HG03025 (cell line): ENCODE measurements around the gene TM4SF20.
"Not testable (repeated sequence)": the region's sequence is repeated elsewhere in the genome, so short reads cannot be mapped to it uniquely, and the experiment has no call there.

ENCODE experiments used
- ATAC-seq: cut with Tn5 transposase; IDR thresholded peaks from one replicate; pipeline ENCODE4 v1.9.1; 2021; ENCODE audit warnings: mild to moderate bottlenecking, moderate library complexity; ENCODE audit not compliant: unreplicated experiment, low FRiP score

The TM4SF20 gene

DNA sequence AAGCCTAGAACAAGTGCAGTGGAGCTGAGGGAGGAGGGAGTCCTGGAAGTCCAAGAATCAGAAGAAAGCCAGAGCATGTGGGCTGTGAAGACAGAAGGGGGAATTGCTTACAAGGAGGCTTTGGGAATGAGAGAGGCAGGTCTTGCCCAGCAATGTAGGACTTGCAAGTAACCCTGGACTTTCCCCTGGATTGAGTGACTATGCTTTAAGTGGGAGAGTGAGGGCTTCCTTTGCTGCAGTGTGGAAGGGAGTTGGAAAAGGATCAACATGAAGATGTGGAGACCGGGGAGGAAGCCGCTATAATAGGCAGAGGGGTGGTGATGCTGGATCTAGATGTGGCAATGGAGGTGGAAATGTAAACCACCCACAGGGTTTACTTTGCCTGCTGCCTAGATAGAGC, 22.4 kb upstream of the TM4SF20 start:
- ATAC-seq, result no peak

DNA sequence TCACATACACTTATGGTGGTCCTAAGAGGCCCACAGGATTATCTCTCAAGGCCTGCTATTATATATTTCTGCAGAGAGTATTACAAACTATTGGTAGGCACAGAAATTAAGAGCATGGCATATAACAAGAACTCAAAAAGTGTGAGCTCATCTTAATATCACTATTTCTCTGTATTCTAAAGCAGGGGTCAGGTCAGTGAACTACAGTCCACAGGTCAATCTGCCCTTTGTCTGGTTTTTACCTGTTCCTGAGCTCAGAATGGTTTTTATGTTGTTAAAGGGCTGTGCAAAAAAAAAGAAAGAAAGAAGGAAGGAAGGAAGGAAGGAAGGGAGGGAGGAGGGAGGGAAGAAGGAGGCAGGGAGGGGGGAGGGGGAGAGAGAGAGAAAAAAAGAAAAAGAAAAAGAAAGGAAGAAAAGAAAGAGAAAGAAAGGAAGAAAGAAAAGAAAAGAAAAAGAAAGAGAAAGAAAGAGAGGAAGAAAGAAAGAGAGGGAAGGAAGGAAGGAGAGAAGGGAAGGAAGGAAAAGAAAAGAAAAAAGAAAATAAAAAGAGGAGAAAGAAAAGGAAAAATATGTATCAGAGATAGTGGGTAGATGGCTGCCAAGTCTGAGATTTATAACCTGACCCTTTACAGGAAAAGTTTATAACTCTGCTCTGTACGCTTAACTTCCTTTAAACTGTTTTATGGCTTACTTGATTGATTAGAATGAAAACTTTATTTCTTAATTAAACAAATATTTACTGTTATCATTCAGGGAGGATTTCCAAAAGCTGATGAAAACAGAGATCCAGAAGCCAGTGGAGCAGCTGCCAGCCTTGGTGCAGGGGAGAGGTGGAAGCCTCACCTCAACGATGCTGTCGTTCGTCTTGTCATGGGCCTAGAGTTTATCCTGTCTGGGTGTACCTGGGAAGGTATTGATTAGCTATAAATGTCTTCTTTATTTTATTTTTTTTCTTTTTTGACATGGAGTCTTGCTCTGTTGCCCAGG, 19.9 kb upstream of the TM4SF20 start:
- ATAC-seq, result no peak

DNA sequence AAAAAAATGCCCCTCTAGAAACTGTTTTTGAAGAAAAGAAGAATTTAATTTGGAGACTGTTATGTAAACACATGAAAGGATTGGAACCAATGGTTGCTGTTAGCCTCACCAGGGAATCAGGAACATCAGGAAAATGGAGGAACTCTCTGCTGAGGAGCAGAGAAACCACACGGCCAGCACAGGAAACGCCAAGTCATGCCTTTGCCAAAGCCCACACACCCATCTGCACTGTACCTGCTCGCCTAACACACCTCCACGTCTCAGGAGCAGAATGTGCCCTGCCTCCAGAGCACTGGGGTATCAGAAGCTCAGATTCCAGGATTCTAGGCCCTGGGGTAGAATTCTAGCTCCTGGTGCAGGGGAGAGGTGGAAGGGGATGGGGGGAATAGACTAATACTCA, 18.5 kb upstream of the TM4SF20 start:
- no peak for ATAC-seq

DNA sequence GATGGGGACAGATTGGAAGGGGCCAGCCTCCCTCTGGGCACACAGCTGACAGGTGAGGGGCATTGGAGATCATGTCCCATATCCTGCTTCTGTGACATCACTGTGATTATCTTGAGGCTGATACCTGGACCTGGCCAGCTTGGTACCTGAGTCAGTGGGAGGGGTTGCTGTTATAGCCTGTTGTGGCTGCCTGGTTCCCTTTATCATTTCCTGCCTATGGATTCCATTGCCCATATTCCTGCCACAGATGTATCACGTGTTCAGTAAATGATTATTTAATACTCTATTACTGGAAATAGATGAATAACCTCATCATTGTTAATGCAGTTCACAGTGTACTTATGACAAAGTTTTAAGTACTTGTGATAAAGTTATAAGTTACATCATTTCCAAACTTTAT, 16.4 kb upstream of the TM4SF20 start:
- ATAC-seq, result no peak

DNA sequence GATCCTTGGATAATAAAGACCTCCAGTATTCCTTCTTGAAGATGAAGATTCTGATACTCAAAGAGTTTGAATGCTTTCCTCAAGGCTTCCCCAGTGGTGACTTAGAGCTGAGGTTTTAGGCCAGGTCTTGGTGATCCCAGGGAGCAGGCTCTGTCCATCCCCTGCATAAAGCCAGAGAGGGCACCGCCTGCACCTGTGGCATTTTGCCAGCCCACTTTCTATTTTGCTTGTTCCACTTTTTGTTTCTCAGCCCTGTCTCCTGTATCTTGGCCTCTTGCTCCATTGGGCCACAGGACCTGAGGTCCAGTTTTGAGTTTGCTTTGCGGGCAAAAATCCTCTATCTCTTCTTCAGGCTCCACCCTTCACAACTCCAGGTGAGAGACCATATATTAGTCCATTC, 15.3 kb upstream of the TM4SF20 start:
- no peak for ATAC-seq

DNA sequence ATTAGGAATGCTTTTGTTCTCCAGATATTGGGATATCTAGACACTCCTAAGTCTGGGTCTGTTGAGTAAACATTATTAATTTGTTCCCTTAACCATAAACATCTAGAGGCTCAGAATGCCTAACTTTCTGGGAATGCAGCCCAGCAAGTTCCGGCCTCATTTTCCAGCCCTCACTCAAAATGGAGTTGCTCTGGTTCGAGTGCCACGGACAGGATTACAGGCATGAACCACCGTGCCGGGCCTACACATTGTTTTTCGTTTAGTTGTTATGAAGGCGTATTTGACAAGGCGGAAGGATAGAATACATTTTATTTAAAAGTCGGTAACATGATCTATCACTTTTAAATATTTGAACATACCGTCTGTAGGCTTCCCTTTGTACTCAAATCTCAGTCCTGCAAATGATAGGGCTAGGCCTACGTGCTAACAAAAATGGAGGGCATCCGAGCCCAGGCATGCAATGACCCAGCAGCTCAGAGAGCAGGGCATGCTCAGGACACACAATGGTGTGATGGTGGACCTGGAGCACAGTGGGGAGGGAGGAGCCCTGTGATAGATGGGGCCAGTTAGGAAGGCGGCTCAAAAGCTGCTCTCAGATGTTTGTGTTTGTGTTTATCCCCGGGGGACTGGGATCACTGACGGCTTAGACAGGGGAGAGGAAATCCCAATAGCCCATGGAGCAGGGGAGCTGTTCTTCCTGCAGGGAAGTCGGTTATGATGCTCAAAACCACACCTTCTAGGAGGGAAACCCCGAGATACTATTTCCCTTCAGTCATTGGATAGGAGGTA, 11.6 kb upstream of the TM4SF20 start:
- no peak for ATAC-seq

DNA sequence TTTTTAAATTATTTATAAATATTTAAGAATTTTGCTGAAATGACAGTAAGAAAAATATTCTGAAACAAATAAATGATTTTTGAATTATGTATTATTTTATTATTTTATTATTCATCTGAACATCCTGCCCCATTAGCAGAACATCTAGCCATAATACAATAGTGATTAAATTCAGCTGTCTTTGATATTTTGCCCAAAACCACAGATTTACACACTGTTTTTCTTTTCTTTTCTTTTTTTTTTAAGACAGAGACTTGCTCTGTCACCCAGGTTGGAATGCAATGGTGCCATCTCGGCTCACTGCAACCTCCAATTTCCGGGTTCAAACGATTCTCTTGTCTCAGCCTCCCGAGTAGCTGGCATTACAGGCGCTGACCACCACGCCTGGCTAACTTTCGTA, 10.6 kb upstream of the TM4SF20 start:
- no peak for ATAC-seq

DNA sequence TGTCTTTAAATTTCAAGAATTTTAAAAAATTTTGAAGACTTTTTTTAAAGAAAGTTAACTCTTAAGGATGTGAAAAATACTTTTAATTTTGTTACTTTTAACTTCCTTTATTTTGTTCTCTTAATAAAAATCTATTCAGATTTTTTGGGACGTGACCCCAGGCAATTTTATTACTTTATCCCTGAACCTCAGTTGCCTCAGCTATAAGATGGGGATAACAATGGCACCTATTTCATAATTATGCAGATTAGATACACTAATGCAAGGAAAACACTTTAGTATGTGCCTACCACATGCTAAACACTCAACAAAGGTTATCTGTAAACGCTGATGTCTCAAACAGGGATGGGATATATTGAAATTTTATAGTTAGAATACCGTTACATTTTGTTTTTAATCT, 10.1 kb upstream of the TM4SF20 start:
- ATAC-seq, result no peak

DNA sequence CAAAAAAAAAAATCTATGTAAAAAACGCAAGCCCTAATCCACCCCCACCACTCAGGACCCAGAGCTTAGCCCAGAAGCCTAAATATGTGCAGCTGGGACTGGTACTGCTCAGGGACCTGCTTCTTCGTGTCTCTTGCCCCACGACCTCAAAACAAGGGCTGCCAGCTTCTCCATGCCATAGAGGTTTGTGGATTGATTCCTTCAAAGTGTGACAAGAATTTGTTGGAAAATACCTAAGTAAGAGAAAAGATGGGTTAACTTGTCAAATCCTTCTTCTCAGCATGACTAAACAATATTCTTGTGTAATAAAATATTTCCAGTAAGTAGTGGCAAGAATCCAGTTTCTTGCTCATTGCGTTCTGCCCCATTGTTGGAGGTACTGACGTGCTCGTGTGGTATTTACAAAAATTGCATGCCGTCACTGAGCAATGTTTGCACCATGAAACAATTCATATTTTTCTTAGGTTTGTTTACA, 9.5 kb upstream of the TM4SF20 start:
- ATAC-seq, result no peak

DNA sequence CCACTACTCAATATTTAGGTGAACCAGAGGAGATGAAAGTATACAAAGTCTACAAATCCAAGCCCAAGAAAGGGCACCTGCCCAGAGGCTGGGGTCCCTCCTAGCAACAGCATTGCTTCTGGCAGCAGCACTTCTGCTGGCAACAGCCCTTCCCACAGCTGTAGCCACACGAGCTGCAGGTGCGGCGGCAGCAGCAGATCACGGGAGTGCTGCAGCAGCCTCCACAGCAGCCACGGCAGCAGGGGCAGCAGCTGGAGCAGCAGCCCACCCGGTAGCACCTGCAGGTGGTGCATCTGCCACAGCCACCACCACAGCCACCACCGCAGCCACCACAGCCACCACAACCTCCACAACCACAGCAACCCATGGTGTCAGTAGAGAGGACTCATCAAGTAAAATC, 8.5 kb upstream of the TM4SF20 start, which contains the start of gene SCYGR1:
Gene SCYGR1, minus strand, starts transcription at position 367 of the 400 bp plus-strand sequence. Its CDS starts 0 bp downstream, at position 367.
- not testable (repeated sequence) for ATAC-seq

DNA sequence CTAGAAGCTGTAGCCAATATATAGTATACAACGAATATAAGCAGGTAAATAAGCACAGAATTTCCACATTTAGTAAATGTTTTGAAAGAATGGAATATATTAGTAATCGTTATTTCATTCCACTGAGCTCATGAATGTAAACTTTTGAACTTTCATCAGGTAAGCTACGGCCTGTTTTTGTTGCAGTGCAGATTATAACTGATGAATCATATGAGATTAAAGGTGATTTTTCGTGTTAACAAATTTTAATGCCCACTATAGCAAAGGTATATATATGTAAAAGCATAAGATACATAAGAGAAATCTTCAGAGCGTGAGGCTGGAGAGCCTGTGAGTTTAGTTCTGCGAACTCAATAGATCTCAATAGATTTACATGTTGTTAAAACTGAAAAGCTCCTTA, 7.5 kb upstream of the TM4SF20 start:
- ATAC-seq, result no peak

DNA sequence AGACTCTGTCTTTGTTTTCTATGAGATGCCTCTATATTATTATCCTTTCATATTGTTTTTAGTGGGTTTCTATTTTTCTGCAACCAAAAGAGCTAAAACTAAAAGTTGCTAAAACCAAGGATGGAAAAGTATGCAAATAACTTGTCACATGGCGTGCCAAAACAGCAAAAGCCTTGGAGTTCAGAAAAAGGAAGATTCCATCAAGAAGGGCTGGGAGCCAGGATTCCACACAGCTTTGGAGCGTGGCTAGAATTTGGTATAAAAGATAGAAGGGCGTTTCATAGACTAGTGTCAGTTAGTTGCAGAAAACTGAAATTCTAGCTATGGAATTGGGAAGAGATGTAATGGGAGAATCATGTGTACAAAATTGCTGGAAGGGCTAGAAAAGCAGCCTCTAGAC, 4.6 kb upstream of the TM4SF20 start:
- ATAC-seq, result no peak

DNA sequence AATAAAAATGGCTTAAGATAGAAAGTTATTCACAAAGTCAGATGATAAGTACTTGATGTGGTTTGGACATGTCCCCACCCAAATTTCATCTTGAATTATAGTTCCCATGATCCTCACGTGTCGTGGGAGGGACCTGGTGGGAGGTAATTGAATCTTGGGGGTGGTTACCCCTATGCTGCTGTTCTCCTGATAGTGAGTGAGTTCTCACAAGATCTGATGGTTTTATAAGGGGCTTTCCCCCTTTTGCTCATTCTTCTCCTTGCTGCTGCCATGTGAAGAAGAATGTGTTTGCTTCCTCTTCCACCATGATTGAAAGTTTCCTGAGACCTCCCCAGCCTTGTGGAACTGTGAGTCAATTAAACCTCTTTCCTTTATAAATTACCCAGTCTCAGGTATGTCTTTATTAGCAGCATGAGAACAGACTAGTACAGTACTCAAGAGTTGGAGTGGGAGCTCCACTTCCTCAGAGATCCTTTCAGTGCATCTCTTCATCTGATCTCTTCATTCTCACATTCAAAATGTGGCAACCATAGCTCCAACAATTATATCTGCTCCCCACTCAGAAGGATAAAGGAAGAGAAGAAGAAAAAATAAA, 3.2 kb upstream of the TM4SF20 start:
- ATAC-seq, result not testable (repeated sequence)

DNA sequence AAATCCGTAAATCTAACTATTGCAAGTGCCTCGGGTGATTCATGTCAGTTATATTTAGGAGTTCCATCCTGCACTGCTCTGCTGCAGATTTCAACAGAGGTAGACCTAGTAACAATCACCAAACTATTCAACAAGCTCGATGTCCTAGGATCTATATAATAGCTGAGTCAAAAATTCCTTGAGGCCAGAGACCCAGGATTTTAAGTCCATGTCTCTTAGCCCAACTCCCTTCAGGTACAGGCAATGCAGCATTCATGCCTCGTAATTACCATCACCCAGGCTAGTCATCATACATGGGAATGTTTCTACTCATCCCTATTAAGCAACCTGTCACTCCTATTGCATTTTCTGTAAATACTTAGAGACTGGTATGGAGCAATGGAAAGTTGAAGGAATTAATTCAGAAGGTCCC, 729 bp downstream of the TM4SF20 start:
- no peak for ATAC-seq

DNA sequence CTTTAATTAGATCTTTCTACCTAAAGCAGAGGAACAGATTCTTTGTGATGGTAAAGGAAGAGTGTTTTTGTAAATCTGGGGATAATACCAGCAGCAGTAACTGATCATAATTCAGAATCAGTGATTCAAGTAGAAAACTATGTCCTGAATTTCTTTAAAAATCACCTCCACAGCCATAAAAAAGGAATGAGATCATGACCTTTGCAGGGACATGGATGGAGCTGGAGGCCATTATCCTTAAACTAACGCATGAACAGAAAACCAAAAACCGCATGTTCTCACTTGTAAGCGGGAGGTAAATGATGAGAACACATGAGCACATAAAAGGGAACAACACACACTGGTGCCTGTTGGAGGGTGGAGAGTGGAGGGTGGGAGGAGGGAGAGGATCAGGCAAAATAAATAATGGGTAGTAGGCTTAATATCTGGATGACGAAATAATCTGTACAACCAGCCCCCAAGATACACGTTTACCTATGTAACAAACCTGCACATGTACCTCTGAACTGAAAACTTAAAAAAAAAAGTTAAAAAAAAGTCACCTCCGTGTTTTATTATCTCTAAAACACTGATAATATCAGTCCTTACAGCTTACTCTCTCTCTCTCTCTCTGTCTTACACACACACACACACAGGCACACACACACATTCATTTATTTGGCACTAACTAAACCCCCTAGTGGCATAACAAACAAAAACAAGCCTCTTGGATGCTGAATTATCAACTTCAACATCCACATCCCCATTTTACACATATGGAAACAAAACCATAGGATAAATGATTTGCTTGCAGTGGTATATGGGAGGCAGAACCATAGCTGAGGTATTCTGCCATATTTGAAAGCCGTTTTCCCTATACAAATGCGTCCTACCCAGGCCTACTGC, 1.4 kb downstream of the TM4SF20 start:
- ATAC-seq, result no peak

DNA sequence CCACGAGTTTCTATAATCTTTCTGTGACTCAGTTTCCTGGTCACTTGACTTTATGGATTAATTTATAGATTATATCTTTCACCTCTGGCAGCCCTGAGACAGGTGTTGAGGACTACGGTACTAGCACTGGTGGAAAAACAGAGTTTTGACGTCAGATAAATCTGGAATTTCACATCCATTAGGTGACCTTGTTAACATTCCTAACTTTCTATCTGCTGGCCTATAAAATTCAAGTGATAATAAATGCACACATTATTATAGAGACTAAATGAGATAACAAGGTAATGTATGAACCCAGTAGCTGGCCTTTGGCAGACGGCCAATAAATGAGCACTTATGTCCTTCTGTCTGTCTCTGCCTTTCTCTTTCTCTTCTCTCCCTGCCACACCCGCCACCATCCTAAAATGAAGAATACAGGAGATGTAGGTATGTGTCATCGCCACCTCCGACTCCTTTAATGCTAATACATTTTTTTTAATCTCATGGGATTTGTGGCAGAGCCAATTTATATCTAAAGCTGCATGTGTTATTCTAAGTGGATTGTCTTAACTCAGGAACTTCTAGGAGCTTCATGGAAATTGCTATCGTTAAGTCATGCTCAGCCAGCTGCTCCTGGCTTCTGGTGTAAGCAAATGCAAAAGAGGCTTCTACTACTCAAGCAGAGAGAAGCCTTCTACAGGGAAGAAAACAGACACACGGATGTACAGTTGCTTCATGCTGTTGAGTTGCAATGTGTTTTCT, 2.3 kb downstream of the TM4SF20 start:
- ATAC-seq, result no peak

DNA sequence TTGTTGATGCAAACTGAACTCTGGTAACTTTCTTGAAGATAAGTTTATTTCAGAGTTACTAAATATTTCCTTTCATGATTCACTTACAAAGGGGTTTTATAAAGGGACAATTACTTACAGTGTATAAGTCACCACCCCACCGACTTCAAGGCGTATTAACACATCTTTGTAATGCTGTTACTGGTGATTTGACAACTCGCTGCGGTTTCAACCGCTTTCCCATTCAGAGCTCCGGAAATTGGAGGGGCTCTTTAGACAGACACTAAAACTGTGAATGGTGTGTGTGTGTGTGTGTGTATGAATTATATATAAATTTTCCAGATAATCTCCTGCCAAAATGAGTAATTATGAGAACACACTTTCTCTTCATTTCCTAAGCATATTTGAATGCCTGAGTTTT, 4.9 kb downstream of the TM4SF20 start:
- no peak for ATAC-seq

DNA sequence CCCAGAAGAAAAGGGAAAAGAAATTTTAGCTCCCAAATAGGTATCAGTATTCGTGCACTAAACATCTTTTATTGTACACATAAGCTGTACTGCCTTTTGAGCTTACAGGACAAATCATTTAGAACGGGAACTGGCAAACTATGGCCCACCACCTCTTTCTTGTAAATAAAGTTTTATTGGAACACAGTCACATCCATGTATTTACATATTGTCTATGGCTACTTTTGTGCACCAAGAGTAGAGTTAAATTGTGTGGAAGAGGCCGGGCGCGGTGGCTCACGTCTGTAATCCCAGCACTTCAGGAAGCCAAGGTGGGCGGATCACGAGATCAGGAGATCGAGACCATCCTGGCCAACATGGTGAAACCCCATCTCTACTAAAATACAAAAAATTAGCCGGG, 5.7 kb downstream of the TM4SF20 start:
- no peak for ATAC-seq

DNA sequence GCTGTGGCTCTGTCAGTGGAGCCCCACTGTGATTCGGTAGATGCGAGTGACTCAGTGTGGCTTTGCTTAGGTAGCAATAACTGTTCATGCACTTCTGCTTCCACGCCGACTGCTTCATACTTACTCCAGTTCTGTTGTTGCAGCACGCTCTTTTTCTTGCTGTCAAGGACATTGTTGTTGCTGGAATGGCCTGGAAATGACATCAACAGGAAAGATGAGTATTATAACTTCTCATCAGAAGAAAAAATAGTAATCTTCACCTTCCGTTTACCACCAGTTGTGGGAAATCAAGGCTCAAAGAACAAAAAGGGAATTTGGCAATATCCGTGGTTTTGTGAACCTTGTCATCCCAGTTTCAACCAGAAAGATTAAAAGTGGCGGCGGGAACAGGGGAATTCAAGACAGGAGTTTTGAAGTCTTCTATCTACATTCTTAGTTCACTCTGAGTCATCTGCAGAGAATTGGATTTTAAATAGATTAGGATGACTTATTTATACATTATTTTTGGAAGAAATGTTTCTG, 8.3 kb downstream of the TM4SF20 start:
- ATAC-seq, result no peak
